Upper lobe of left lung (tissue), 6 donors: ENCODE results near the gene SLC2A11. TPM values are rescaled to one million over a fixed set of nuclear protein-coding genes. Genes with fewer than 3 reads are reported as not detected.

Experiments
- ATAC-seq, 2 donors: fragments of 200-7000 bp; cut with Tn5 transposase; one replicate each; pipeline ENCODE4 v1.9.1; 2022; ENCODE audit warnings: mild to moderate bottlenecking in 2 of 2, moderate library complexity in 2 of 2; ENCODE audit not compliant: low FRiP score in 2 of 2
- DNase-seq, 2 donors: peaks; one replicate each; pipeline ENCODE4 v3.0.0-alpha.2; 2019 to 2020
- H3K27ac ChIP-seq, 4 donors: fragments of 200-600 bp; sonication (generic); one replicate each; pipeline ENCODE4 v1.5.1; 2016 to 2019
- H3K27me3 ChIP-seq, 4 donors: fragments of 200-600 bp; sonication (generic); one replicate each; pipeline ENCODE4 v1.5.1; 2017 to 2019
- H3K36me3 ChIP-seq, 4 donors: fragments of 200-600 bp; sonication (generic); one replicate each; pipeline ENCODE4 v1.5.1; 2016 to 2019
- H3K4me1 ChIP-seq, 4 donors: fragments of 200-600 bp; sonication (generic); one replicate each; pipeline ENCODE4 v1.5.1; 2018 to 2019
- H3K4me3 ChIP-seq, 4 donors: fragments of 200-600 bp; sonication (generic); one replicate each; pipeline ENCODE4 v1.5.1; 2017 to 2019; ENCODE audit warnings: mild to moderate bottlenecking in 2 of 4, moderate library complexity in 1 of 4
- H3K9me3 ChIP-seq, 4 donors: fragments of 200-600 bp; sonication (generic); one replicate each; pipeline ENCODE4 v1.5.1; 2018 to 2019
- EP300 ChIP-seq, 4 donors: sonication (generic); formaldehyde crosslinking; IDR thresholded peaks; one replicate each; pipeline ENCODE4 v1.5.1; 2017; ENCODE audit warnings: antibody characterized with exemption in 4 of 4, control low read depth in 2 of 4
- POLR2A ChIP-seq, 4 donors: fragments of 450-650 bp; IDR thresholded peaks; one replicate each; pipeline ENCODE4 v1.5.1; 2016 to 2017; ENCODE audit warnings: antibody characterized with exemption in 4 of 4, mild to moderate bottlenecking in 2 of 4
- POLR2AphosphoS5 ChIP-seq, 2 donors: sonication (generic); formaldehyde crosslinking; IDR thresholded peaks; one replicate each; pipeline ENCODE4 v1.5.1; 2017; ENCODE audit warnings: antibody characterized with exemption in 2 of 2
- WGBS, 2 donors: methylation state at CpG; one replicate each; pipeline ENCODE4 v1.1.5; 2017 to 2018; 5-methylcytosine and 5-hydroxymethylcytosine counted together
- total RNA-seq, 6 donors: library from RNA; depleted of rRNA in 4 of 6; stranded (reverse); fragments of >200 nt in 4 of 6; gene quantifications; one replicate each; pipeline versions ENCODE4 v1.1.0 to v1.2.1, GENCODE V29; 2016 to 2021
- TF ChIP-seq, protein P1 (sequence below), 6 experiments: fragments of 450-650 bp in 4 of 6; fragments of 200-600 bp in 2 of 6; sonication (generic) in 2 of 6; IDR thresholded peaks; one replicate each; pipeline ENCODE4 v1.5.1; 2016 to 2019; ENCODE audit warnings: antibody characterized with exemption in 6 of 6
- donor health status: DM: no; HTN: no; CAD: no; lungs with moderate emphysema.
- donor health status: DM: no; HTN: yes; CAD: no; lungs with severe emphysema.

The SLC2A11 gene
- total RNA-seq, 6 donors from 2014 or later = 9.9 to 31.4 (median 16.5) TPM

DNA sequence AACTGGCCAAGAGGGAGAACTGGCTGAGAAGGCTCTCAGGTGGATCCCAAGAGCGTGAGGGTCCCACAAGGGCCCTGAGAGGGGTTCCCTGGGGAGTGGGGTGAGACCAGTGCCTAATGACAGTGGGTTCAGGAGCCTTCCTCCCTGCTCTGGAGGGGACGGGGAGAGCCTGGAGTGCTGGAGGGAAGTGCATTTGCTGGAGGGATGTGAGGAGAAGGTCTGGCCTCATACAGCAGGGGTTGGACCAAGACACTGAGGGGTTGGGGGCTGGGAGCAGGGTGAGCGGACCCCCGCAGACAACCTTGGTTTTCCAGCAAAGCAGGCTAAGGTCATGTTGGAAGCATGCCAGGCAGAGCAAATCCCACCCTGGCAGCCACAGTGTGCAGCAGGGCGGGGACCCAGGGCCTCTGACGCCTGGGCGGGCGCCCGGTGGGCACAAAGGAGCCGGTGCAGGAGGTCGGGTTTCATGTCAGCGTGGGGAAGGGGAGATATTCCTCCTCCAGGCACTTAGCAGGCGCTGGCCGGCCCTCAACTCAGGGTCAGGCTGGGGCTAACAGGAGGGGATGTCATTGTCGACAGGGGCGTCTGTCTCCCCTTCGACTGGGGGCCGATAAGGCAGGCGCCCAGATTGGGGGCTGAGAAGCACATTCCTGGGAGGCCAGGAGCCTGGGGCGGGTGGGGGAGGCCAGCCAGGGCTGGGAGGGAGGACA, 15.8 kb upstream of the SLC2A11 start:
- DNase-seq = no peak
- H3K36me3 ChIP-seq = no peaks in the 10 kb centered on the region
- ATAC-seq = no peak
- H3K27ac ChIP-seq = no peak overlapping the region
- H3K27me3 ChIP-seq = no peaks in the 10 kb centered on the region
- 76 to 91% methylated on average over 11 to 20 of the region's 20 CpGs for WGBS, 2 donors
- no peak overlapping the region for H3K4me3 ChIP-seq
- peaks cover 23 to 33% (median 25%) of the 10 kb centered on the region in 4 donors for H3K4me1 ChIP-seq
- no peak for TF ChIP-seq EP300 (IDR thresholded peaks at IDR 0.05)
- TF ChIP-seq POLR2A (IDR thresholded peaks at IDR 0.05) = no peak
- TF ChIP-seq POLR2AphosphoS5 (IDR thresholded peaks at IDR 0.05) = no peak
- TF ChIP-seq, protein P1, sequence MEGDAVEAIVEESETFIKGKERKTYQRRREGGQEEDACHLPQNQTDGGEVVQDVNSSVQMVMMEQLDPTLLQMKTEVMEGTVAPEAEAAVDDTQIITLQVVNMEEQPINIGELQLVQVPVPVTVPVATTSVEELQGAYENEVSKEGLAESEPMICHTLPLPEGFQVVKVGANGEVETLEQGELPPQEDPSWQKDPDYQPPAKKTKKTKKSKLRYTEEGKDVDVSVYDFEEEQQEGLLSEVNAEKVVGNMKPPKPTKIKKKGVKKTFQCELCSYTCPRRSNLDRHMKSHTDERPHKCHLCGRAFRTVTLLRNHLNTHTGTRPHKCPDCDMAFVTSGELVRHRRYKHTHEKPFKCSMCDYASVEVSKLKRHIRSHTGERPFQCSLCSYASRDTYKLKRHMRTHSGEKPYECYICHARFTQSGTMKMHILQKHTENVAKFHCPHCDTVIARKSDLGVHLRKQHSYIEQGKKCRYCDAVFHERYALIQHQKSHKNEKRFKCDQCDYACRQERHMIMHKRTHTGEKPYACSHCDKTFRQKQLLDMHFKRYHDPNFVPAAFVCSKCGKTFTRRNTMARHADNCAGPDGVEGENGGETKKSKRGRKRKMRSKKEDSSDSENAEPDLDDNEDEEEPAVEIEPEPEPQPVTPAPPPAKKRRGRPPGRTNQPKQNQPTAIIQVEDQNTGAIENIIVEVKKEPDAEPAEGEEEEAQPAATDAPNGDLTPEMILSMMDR (IDR thresholded peaks at IDR 0.05) = no peak
- no peaks in the 10 kb centered on the region for H3K9me3 ChIP-seq

DNA sequence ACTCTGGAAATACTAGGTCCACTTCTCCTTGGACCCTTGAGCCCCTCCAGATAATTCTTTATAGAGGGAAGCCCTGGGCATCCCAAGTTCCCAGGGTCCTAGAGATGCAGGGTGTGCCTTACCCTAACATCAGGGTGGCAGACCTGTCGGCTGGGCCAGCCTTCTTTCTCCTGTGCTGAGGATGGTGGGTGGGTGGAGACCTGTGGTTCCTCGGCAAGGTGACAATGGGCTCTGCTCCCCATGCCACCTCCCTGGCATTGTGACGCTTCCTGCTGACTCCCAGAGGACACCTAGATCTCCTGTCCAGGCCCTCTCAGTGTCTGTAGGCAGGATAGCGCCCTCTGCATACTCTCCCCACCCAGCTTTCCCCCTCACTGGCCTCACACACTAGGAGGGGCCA, 15.1 kb upstream of the SLC2A11 start:
- no peaks in the 10 kb centered on the region for H3K9me3 ChIP-seq
- no peak overlapping the region for H3K27ac ChIP-seq
- H3K4me1 ChIP-seq = peaks cover 23 to 33% (median 25%) of the 10 kb centered on the region in 4 donors
- DNase-seq = no peak
- no peaks in the 10 kb centered on the region for H3K36me3 ChIP-seq
- no peak for TF ChIP-seq EP300 (IDR thresholded peaks at IDR 0.05)
- no peak overlapping the region for H3K4me3 ChIP-seq
- 77 to 91% methylated on average over 3 to 4 of the region's 4 CpGs for WGBS, 2 donors
- no peak for ATAC-seq
- no peaks in the 10 kb centered on the region for H3K27me3 ChIP-seq

DNA sequence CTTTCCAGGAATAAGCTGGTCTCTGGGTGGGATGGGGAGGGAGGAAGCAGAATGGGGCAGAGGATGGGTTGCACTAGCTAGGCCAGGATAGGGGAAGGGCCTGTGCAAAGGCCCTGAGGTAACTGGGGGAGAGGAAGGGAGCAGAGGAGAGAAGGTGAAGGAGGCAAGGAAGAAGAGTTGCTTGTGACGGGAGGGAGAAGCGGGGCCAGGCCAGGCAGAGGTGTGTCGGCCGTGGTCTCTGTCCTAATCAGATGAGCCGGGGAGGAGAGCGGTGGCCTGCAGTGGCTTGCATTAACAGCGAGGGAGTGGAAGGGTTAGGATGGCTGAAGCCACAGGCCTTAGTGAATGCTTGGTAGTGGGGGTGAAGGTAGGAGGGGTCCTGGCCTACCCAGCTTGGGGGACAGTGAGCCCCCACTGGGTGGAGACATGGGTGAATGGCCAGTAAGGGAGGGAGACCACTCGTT, 12.9 kb upstream of the SLC2A11 start:
- no peaks in the 10 kb centered on the region for H3K27me3 ChIP-seq
- H3K27ac ChIP-seq = peak overlapping the region in 1 of 4 donors; percentile 3
- no peaks in the 10 kb centered on the region for H3K36me3 ChIP-seq
- WGBS, 2 donors = 75 to 76% methylated on average over 8 of the region's 8 CpGs
- no peaks in the 10 kb centered on the region for H3K9me3 ChIP-seq
- H3K4me1 ChIP-seq = peaks cover 14 to 18% (median 17%) of the 10 kb centered on the region in 4 donors
- no peak for DNase-seq
- TF ChIP-seq, protein P1 (IDR thresholded peaks at IDR 0.05) = no peak
- TF ChIP-seq EP300 (IDR thresholded peaks at IDR 0.05) = no peak
- TF ChIP-seq POLR2AphosphoS5 (IDR thresholded peaks at IDR 0.05) = no peak
- no peak for TF ChIP-seq POLR2A (IDR thresholded peaks at IDR 0.05)
- no peak for ATAC-seq
- H3K4me3 ChIP-seq = no peak overlapping the region

DNA sequence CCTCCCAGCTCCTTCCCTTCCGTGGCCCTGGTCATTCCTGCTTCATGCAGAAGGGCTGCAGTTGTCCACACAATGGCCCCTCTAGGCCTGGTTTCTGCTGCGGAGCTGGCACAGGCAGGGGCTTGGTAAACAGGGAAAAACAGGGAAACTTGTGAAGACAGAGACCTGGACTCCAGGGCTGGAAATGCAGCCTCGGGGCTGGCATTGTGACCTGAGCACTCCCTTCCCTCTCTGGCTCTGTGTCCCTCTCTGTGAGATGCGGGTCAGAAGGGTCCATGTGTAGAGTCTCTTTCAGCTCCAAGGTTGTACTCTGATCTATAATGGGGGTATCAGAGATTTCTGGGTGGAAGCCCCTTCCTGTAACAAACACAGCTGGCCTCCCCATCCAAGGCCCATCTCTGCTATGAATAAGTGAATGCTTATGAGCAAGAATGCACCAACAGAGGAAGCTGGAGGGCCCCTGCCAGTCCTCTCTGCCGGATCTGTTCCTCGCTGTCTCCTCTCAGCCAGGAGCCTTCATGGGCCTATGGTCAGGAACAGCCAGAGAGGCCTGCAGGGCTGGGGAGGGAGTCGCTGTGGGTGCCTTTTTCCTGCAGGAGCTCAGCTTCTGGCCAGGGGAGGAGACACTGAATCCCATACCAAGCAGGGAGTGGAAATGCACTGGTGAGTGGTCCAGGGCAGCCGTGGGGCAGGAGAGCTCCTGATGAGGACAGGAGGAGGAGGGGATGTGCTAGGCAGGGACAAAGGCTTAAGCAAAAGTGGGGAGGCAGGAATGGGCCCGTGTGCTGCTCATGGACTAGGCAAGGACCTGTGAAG, 12.2 kb upstream of the SLC2A11 start:
- WGBS, 2 donors = 78 to 80% methylated on average over 8 to 9 of the region's 9 CpGs
- Histone ChIP-seq H3K27me3 (no peaks in the 10 kb centered on the region), H3K9me3 (no peaks in the 10 kb centered on the region), H3K4me1 (peaks cover 15 to 20% (median 18%) of the 10 kb centered on the region in 4 donors), H3K4me3 (no peak overlapping the region), H3K27ac (peak overlapping the region in 1 of 4 donors; percentile 30), H3K36me3 (no peaks in the 10 kb centered on the region)
- ATAC-seq (no peak), DNase-seq (no peak)
- TF ChIP-seq EP300 (IDR thresholded peaks at IDR 0.05) (no peak), POLR2A (IDR thresholded peaks at IDR 0.05) (no peak), POLR2AphosphoS5 (IDR thresholded peaks at IDR 0.05) (no peak)
- TF ChIP-seq, protein P1 (IDR thresholded peaks at IDR 0.05) = no peak

DNA sequence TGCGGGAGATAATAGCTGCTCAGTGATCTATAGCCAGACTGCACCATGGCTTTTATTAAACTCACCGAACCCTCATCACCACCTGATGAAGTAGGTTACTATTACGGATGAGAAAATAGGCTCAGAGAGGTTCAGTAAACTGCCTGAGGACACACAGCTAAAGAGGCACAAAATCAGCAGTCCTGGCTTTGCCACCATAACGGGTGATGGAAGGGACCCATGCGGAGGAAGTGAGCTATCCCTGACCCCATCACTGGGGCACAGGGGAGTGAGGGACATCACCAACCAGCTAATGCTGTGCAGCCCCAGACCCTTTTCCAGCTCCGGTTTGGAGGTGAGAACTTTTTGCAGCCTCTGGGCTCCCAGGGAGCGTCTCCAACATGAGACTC, 11.6 kb upstream of the SLC2A11 start:
- no peaks in the 10 kb centered on the region for H3K27me3 ChIP-seq
- H3K4me1 ChIP-seq = peaks cover 15 to 20% (median 18%) of the 10 kb centered on the region in 4 donors
- TF ChIP-seq POLR2AphosphoS5 (IDR thresholded peaks at IDR 0.05) = no peak
- TF ChIP-seq EP300 (IDR thresholded peaks at IDR 0.05) = no peak
- TF ChIP-seq, protein P1 (IDR thresholded peaks at IDR 0.05) = no peak
- no peak for TF ChIP-seq POLR2A (IDR thresholded peaks at IDR 0.05)
- H3K9me3 ChIP-seq = no peaks in the 10 kb centered on the region
- DNase-seq = no peak
- H3K4me3 ChIP-seq = no peak overlapping the region
- 86 to 87% methylated on average over 5 to 7 of the region's 7 CpGs for WGBS, 2 donors
- peak overlapping the region in 1 of 4 donors; percentile 30 for H3K27ac ChIP-seq
- H3K36me3 ChIP-seq = no peaks in the 10 kb centered on the region
- no peak for ATAC-seq
